ENCODE data around the gene PAEP. TPM values are rescaled to one million over a fixed set of nuclear protein-coding genes. Genes with fewer than 3 reads are reported as not detected.

Gene PAEP
- total and polyA plus RNA-seq, 12 donors: not detected

- 85 to 86% methylated on average over 1 of the region's 1 CpG for WGBS, 2 donors
- no peaks in the 10 kb centered on the region for H3K4me1 ChIP-seq
- intact Hi-C loops (cut with DNase I): no loop called here
- H3K36me3 ChIP-seq: no peaks in the 10 kb centered on the region
- DNase-seq: no peak
- no peaks in the 10 kb centered on the region for H3K9me3 ChIP-seq
- H3K27me3 ChIP-seq: peaks cover 0 to 38% (median 21%) of the 10 kb centered on the region in 7 donors
- no peak overlapping the region for H3K27ac ChIP-seq
- TF ChIP-seq CTCF (IDR thresholded peaks at IDR 0.05): no peak
- H3K4me3 ChIP-seq: no peak overlapping the region
- ATAC-seq: peak in 1 of 8 donors; percentile 17
Measured at GRCh38 chr9:135563039-135563476, 1.5 kb downstream of the PAEP start.

- H3K27ac ChIP-seq: no peak overlapping the region
- ATAC-seq: no peak
- H3K4me3 ChIP-seq: no peak overlapping the region
- H3K27me3 ChIP-seq: peaks cover 0 to 36% (median 21%) of the 10 kb centered on the region in 7 donors
- H3K36me3 ChIP-seq: no peaks in the 10 kb centered on the region
- intact Hi-C loops (cut with DNase I): no loop called here
- no peak for DNase-seq
- WGBS, 2 donors: 80 to 82% methylated on average over 12 of the region's 12 CpGs
- peaks cover 0 to 5% (median 1%) of the 10 kb centered on the region in 11 donors for H3K9me3 ChIP-seq
- H3K4me1 ChIP-seq: no peaks in the 10 kb centered on the region
- no peak for TF ChIP-seq CTCF (IDR thresholded peaks at IDR 0.05)
Measured at GRCh38 chr9:135563858-135564257, 2.3 kb downstream of the PAEP start.

GRCh38 chr9:135565141-135565628, 3.6 kb downstream of the PAEP start:
- Histone ChIP-seq H3K27ac (no peak overlapping the region), H3K36me3 (no peaks in the 10 kb centered on the region), H3K4me1 (no peaks in the 10 kb centered on the region), H3K27me3 (peaks cover 0 to 36% (median 21%) of the 10 kb centered on the region in 7 donors), H3K9me3 (peaks cover 0 to 17% (median 10%) of the 10 kb centered on the region in 11 donors), H3K4me3 (no peak overlapping the region)
- no peak for TF ChIP-seq CTCF (IDR thresholded peaks at IDR 0.05)
- WGBS, 2 donors: 73 to 75% methylated on average over 9 of the region's 9 CpGs
- no peak for DNase-seq
- no peak for ATAC-seq
- intact Hi-C loops (cut with DNase I): no loop called here

- 53 to 54% methylated on average over 8 of the region's 8 CpGs for WGBS, 2 donors
- TF ChIP-seq CTCF (IDR thresholded peaks at IDR 0.05): no peak
- no peaks in the 10 kb centered on the region for H3K4me1 ChIP-seq
- H3K36me3 ChIP-seq: no peaks in the 10 kb centered on the region
- DNase-seq: no peak
- H3K9me3 ChIP-seq: peaks cover 0 to 18% (median 10%) of the 10 kb centered on the region in 11 donors
- H3K4me3 ChIP-seq: no peak overlapping the region
- no peak overlapping the region for H3K27ac ChIP-seq
- ATAC-seq: no peak
- intact Hi-C loops (cut with DNase I): no loop called here
- H3K27me3 ChIP-seq: peaks cover 0 to 35% (median 21%) of the 10 kb centered on the region in 7 donors
Measured at GRCh38 chr9:135565636-135566035, 4.1 kb downstream of the PAEP start.
